Measurements from ENCODE around the gene PSMG4.

- TF ChIP-seq MYC (IDR thresholded peaks at IDR 0.05; ENCODE audit: low read depth, low read length) (no peak), EZH2 (IDR thresholded peaks at IDR 0.05; ENCODE audit: borderline replicate concordance, low read depth, low read length, severe bottlenecking) (no peak), POLR2A (IDR thresholded peaks at IDR 0.05; ENCODE audit: low read depth, low read length) (no peak), CTCF (IDR thresholded peaks at IDR 0.05; ENCODE audit: extremely low read depth in 1 of 2, insufficient read depth in 1 of 2, low read depth in 1 of 2, low read length in 2 of 2) (no peak), JUN (IDR thresholded peaks at IDR 0.05; ENCODE audit: borderline replicate concordance, insufficient read depth, insufficient read length, low read depth) (no peak), POLR2AphosphoS5 (IDR thresholded peaks at IDR 0.05; ENCODE audit: insufficient read depth, low read depth, low read length) (no peak), MAX (IDR thresholded peaks at IDR 0.05; ENCODE audit: insufficient read depth, insufficient read length) (no peak)
Measured at GRCh38 chr6:3230900-3231246, 27.9 kb upstream of the PSMG4 start.
